ENCODE data around the gene SIVA1.
A peak's percentile ranks its signal among the peaks of the same experiment; 100 is the strongest.

SIVA1 gene

DNA sequence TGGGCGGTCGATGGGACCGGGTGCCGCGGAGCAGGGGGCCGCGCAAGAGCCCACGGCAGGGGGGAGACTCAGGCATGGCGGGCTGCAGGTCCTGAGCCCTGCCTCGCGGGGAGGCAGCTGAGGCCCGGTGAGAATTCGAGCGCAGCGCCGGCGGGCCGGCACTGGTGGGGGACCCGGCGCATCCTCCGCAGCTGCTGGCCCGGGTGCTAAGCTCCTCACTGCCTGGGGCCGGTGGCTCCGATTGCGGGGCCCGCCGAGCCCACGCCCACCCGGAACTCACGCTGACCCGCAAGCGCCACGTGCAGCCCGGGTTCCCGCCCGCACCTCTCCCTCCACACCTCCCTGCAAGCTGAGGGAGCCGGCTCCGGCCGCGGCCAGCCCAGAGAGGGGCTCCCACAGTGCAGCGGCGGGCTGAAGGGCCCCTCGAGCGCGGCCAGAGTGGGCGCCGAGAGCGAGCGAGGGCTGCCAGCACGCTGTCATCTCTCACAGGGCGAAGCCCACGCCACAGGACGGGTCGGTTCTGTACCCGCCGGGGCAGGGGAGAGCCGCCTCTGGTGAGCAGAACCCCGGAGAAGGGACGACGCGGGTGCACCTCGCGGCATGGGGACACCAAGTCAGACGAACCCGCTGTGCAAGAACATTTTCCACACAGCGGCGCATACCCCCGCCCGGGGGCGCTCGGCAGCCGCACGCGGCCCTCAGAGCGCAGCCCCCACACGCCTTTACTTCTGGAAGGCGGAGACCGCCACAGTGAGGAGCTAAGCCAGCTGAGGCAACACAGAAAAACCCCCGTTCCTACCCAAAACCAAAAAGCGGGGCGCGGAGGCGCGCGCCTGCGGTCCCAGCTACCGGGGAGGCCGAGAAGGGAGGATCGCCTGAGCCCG, 1.2 kb upstream of the SIVA1 start:
- Histone ChIP-seq H2BK5ac (ENCODE audit: low read depth, low read length, poor library complexity) (peak overlapping the region; percentile 37), H3K4me2 (ENCODE audit: low read length) (peak overlapping the region; percentile 69), H3K18ac (ENCODE audit: low read length) (no peak overlapping the region), H3K27me3 (ENCODE audit: insufficient read depth, low read length) (no peaks in the 10 kb centered on the region), H3K9me3 (ENCODE audit: insufficient read depth, low read depth, low read length) (peaks cover 16% of the 10 kb centered on the region), H2AK5ac (ENCODE audit: low read length) (no peak overlapping the region), H3K4me3 (ENCODE audit: low read depth, low read length) (peak overlapping the region; percentile 50), H3K79me1 (ENCODE audit: low read length) (peaks cover 8% of the 10 kb centered on the region), H3K9ac (ENCODE audit: low read length) (peak overlapping the region; percentile 75), H3K4me1 (ENCODE audit: control insufficient read depth in 1 of 2, insufficient read depth in 2 of 2, low read length in 2 of 2) (peaks cover 18 to 25% of the 10 kb centered on the region in 2 experiments), H4K8ac (ENCODE audit: low read depth, low read length) (peak overlapping the region; percentile 87), H3K23ac (ENCODE audit: low read length) (no peak overlapping the region), H3K79me2 (ENCODE audit: control insufficient read depth, insufficient read depth, low read length, poor library complexity) (peaks cover 13% of the 10 kb centered on the region), H3K14ac (ENCODE audit: low read length) (peak overlapping the region; percentile 71), H3K36me3 (ENCODE audit: control insufficient read depth in 1 of 2, insufficient read depth in 2 of 2, low read length in 2 of 2) (peaks cover 18 to 19% of the 10 kb centered on the region in 2 experiments), H2BK120ac (ENCODE audit: insufficient read depth, low read length, poor library complexity) (peak overlapping the region; percentile 23), H2AFZ (ENCODE audit: insufficient read depth, low read length, poor library complexity) (peak overlapping the region; percentile 15), H4K12ac (ENCODE audit: low read depth, low read length) (peak overlapping the region; percentile 37), H2BK12ac (ENCODE audit: low read length) (no peak overlapping the region), H3K27ac (ENCODE audit: low read depth, low read length) (peak overlapping the region; percentile 77), H3K4ac (ENCODE audit: low read depth, low read length) (no peak overlapping the region), H4K91ac (ENCODE audit: low read depth, low read length) (peak overlapping the region; percentile 78)
- WGBS (ENCODE audit: extremely low coverage, insufficient coverage, insufficient read length) = no CpG with 5 or more reads among the region's 90 CpGs
- DNase-seq = no peak

DNA sequence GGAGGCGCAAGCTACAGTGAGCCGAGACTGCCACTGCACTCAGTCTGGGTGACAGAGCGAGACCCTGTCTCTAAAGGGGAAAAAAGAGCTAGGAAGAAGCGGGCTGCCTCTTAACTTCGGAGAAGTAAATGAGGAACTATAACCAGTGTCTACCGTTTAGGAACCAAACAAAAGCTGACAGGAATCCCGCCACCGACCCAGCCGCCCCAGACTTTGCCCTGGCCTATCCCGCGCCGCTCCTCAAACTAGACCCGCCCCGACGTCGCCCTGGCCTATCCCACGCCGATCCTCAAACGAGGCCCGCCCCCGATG, 568 bp upstream of the SIVA1 start:
- Histone ChIP-seq H2AFZ (ENCODE audit: insufficient read depth, low read length, poor library complexity) (no peak overlapping the region), H3K9ac (ENCODE audit: low read length) (peak overlapping the region; percentile 75), H4K8ac (ENCODE audit: low read depth, low read length) (peak overlapping the region; percentile 87), H3K18ac (ENCODE audit: low read length) (no peak overlapping the region), H3K14ac (ENCODE audit: low read length) (peak overlapping the region; percentile 71), H2BK120ac (ENCODE audit: insufficient read depth, low read length, poor library complexity) (peak overlapping the region; percentile 23), H2AK5ac (ENCODE audit: low read length) (no peak overlapping the region), H3K27me3 (ENCODE audit: insufficient read depth, low read length) (no peaks in the 10 kb centered on the region), H3K9me3 (ENCODE audit: insufficient read depth, low read depth, low read length) (peaks cover 16% of the 10 kb centered on the region), H3K23ac (ENCODE audit: low read length) (no peak overlapping the region), H3K4me2 (ENCODE audit: low read length) (peak overlapping the region; percentile 69), H2BK12ac (ENCODE audit: low read length) (no peak overlapping the region), H2BK5ac (ENCODE audit: low read depth, low read length, poor library complexity) (peak overlapping the region; percentile 37), H3K4me3 (ENCODE audit: low read depth, low read length) (peak overlapping the region; percentile 50), H3K4ac (ENCODE audit: low read depth, low read length) (no peak overlapping the region), H3K36me3 (ENCODE audit: control insufficient read depth in 1 of 2, insufficient read depth in 2 of 2, low read length in 2 of 2) (peaks cover 23 to 25% of the 10 kb centered on the region in 2 experiments), H4K12ac (ENCODE audit: low read depth, low read length) (peak overlapping the region; percentile 37), H4K91ac (ENCODE audit: low read depth, low read length) (peak overlapping the region; percentile 78), H3K79me2 (ENCODE audit: control insufficient read depth, insufficient read depth, low read length, poor library complexity) (peaks cover 13% of the 10 kb centered on the region), H3K4me1 (ENCODE audit: control insufficient read depth in 1 of 2, insufficient read depth in 2 of 2, low read length in 2 of 2) (peaks cover 18 to 25% of the 10 kb centered on the region in 2 experiments), H3K27ac (ENCODE audit: low read depth, low read length) (peak overlapping the region; percentile 77), H3K79me1 (ENCODE audit: low read length) (peaks cover 8% of the 10 kb centered on the region)
- no CpG with 5 or more reads among the region's 21 CpGs for WGBS (ENCODE audit: extremely low coverage, insufficient coverage, insufficient read length)
- DNase-seq = no peak

DNA sequence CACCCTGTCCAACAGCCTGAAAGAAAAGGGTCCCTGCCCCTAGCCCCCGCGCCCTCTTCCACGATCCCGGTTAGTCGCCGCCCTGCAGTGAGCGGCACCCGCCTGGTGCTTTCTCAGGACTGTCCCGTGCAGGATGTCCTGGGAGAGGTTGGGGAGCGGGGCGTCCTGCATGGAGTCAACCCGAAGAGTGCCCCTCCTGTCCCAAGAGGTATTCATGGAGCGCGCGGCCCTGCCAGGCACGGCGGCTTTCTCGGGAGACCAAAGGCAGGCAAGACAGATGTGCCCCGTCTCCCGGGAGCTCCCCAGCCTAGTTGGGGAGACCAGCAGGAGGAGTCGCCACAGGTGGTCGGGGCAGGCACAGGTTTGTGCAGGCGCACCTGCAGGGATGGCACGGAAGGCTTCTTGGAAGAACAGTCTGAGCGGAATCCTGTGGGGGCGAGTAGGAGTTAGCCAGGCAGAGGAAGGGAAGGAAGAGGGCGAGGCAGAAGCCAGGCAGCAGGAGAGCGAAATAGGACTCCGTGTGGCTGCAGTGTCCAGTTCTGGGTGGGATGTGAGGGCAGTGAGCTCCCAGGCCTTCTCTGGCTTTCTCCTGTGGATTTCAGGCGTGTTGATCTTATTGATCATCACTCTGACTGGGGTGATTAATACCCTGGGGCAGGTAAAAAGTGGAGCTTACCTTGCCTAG, 723 bp downstream of the SIVA1 start:
- Histone ChIP-seq H2BK5ac (ENCODE audit: low read depth, low read length, poor library complexity) (peak overlapping the region; percentile 78), H3K9me3 (ENCODE audit: insufficient read depth, low read depth, low read length) (peaks cover 16% of the 10 kb centered on the region), H3K14ac (ENCODE audit: low read length) (peak overlapping the region; percentile 93), H3K79me2 (ENCODE audit: control insufficient read depth, insufficient read depth, low read length, poor library complexity) (peaks cover 13% of the 10 kb centered on the region), H2BK120ac (ENCODE audit: insufficient read depth, low read length, poor library complexity) (peak overlapping the region; percentile 90), H3K4me1 (ENCODE audit: control insufficient read depth in 1 of 2, insufficient read depth in 2 of 2, low read length in 2 of 2) (peaks cover 11 to 20% of the 10 kb centered on the region in 2 experiments), H3K4ac (ENCODE audit: low read depth, low read length) (peak overlapping the region; percentile 90), H3K27ac (ENCODE audit: low read depth, low read length) (peak overlapping the region; percentile 66), H2AFZ (ENCODE audit: insufficient read depth, low read length, poor library complexity) (peak overlapping the region; percentile 68), H2AK5ac (ENCODE audit: low read length) (peak overlapping the region; percentile 80), H3K4me3 (ENCODE audit: low read depth, low read length) (peak overlapping the region; percentile 100), H3K27me3 (ENCODE audit: insufficient read depth, low read length) (no peaks in the 10 kb centered on the region), H3K79me1 (ENCODE audit: low read length) (peaks cover 8% of the 10 kb centered on the region), H3K23ac (ENCODE audit: low read length) (no peak overlapping the region), H4K91ac (ENCODE audit: low read depth, low read length) (peak overlapping the region; percentile 74), H4K12ac (ENCODE audit: low read depth, low read length) (peak overlapping the region; percentile 85), H3K36me3 (ENCODE audit: control insufficient read depth in 1 of 2, insufficient read depth in 2 of 2, low read length in 2 of 2) (peaks cover 34 to 36% of the 10 kb centered on the region in 2 experiments), H2BK12ac (ENCODE audit: low read length) (no peak overlapping the region), H3K4me2 (ENCODE audit: low read length) (peak overlapping the region; percentile 92), H3K9ac (ENCODE audit: low read length) (peak overlapping the region; percentile 98), H3K18ac (ENCODE audit: low read length) (peak overlapping the region; percentile 87), H4K8ac (ENCODE audit: low read depth, low read length) (peak overlapping the region; percentile 97)
- peak; percentile 31 to 64 for DNase-seq
- WGBS (ENCODE audit: extremely low coverage, insufficient coverage, insufficient read length) = no CpG with 5 or more reads among the region's 30 CpGs

DNA sequence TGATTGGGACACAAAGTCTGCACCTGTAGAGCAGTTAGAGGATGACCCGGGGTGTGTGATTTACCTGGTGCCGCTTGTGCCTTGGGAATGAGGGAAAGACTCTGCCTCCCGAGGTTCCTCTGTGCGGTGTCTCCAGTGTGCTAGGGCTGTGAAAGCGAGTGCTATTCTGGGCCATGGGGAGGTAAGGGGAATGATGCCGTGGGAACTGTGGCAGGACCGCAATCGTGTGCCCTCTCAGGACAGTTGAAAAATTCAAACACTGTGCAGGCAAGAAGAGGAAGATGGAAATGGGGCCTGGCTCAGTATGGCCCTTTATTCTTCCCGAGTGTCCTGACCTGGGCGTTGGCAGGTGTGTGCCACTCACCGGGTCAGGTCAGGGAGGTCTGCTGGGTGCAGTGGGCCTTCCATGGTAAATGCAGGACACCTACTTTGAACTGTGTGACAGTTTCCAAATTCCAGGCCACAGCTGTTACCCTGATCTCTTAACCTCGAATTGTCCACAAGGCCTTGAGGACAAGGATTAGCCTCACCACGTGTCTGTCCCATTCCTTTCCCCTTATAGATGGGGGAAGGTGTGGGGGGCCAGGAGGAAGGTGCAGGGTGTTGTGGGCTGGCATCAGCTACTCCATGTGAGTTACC, 1.4 kb downstream of the SIVA1 start:
- Histone ChIP-seq H3K4me1 (ENCODE audit: control insufficient read depth in 1 of 2, insufficient read depth in 2 of 2, low read length in 2 of 2) (peaks cover 11 to 17% of the 10 kb centered on the region in 2 experiments), H3K9ac (ENCODE audit: low read length) (peak overlapping the region; percentile 98)
- no peak for DNase-seq

More for the DNA sequence above, 1.4 kb downstream of the SIVA1 start:
- no peak overlapping the region for H4K91ac ChIP-seq (ENCODE audit: low read depth, low read length)
- H3K27ac ChIP-seq (ENCODE audit: low read depth, low read length) = no peak overlapping the region
- H3K9me3 ChIP-seq (ENCODE audit: insufficient read depth, low read depth, low read length) = peaks cover 16% of the 10 kb centered on the region
- no peak overlapping the region for H3K23ac ChIP-seq (ENCODE audit: low read length)
- no peak overlapping the region for H3K14ac ChIP-seq (ENCODE audit: low read length)
- H2BK12ac ChIP-seq (ENCODE audit: low read length) = no peak overlapping the region
- WGBS (ENCODE audit: extremely low coverage, insufficient coverage, insufficient read length) = no CpG with 5 or more reads among the region's 13 CpGs
- H3K4ac ChIP-seq (ENCODE audit: low read depth, low read length) = peak overlapping the region; percentile 37
- no peak overlapping the region for H4K8ac ChIP-seq (ENCODE audit: low read depth, low read length)
- H3K18ac ChIP-seq (ENCODE audit: low read length) = peak overlapping the region; percentile 7
- H3K36me3 ChIP-seq (ENCODE audit: control insufficient read depth in 1 of 2, insufficient read depth in 2 of 2, low read length in 2 of 2) = peaks cover 40 to 42% of the 10 kb centered on the region in 2 experiments
- peak overlapping the region; percentile 100 for H3K4me3 ChIP-seq (ENCODE audit: low read depth, low read length)
- no peak overlapping the region for H2BK5ac ChIP-seq (ENCODE audit: low read depth, low read length, poor library complexity)
- peaks cover 13% of the 10 kb centered on the region for H3K79me2 ChIP-seq (ENCODE audit: control insufficient read depth, insufficient read depth, low read length, poor library complexity)
- H4K12ac ChIP-seq (ENCODE audit: low read depth, low read length) = no peak overlapping the region
- peaks cover 8% of the 10 kb centered on the region for H3K79me1 ChIP-seq (ENCODE audit: low read length)
- no peaks in the 10 kb centered on the region for H3K27me3 ChIP-seq (ENCODE audit: insufficient read depth, low read length)
- H3K4me2 ChIP-seq (ENCODE audit: low read length) = peak overlapping the region; percentile 92
- no peak overlapping the region for H2AFZ ChIP-seq (ENCODE audit: insufficient read depth, low read length, poor library complexity)
- H2AK5ac ChIP-seq (ENCODE audit: low read length) = no peak overlapping the region
- H2BK120ac ChIP-seq (ENCODE audit: insufficient read depth, low read length, poor library complexity) = no peak overlapping the region
